Loucy (cell line): ENCODE results near the gene CDK13.

ENCODE experiments used
- H2AFZ ChIP-seq: fragments of 200-600 bp; sonication (generic); 2 replicates; pipeline ENCODE4 v1.6.0; 2016; ENCODE audit warnings: antibody characterized with exemption, mild to moderate bottlenecking, low read length, moderate library complexity
- H3F3A ChIP-seq: fragments of 200-600 bp; 2 replicates; pipeline ENCODE4 v1.6.0; 2016; ENCODE audit warnings: antibody characterized with exemption, low read depth, mild to moderate bottlenecking
- H3K27me3 ChIP-seq: fragments of 200-600 bp; sonication (generic); 2 replicates; pipeline ENCODE4 v1.6.1; 2014; ENCODE audit warnings: low read length, mild to moderate bottlenecking; ENCODE audit not compliant: insufficient read depth, poor library complexity, severe bottlenecking
- H3K36me3 ChIP-seq: fragments of 200-600 bp; sonication (generic); 2 replicates; pipeline ENCODE4 v1.6.1; 2016; ENCODE audit warnings: low read length; ENCODE audit not compliant: insufficient read depth
- H3K4me1 ChIP-seq: fragments of 200-600 bp; sonication (generic); 2 replicates; pipeline ENCODE4 v1.5.1; 2014; ENCODE audit warnings: low read length, mild to moderate bottlenecking; ENCODE audit not compliant: insufficient read depth, poor library complexity, severe bottlenecking
- H3K4me2 ChIP-seq: fragments of 200-600 bp; sonication (generic); 2 replicates; pipeline ENCODE4 v1.6.0; 2014; ENCODE audit warnings: antibody characterized with exemption, low read length, low read depth, mild to moderate bottlenecking; ENCODE audit not compliant: poor library complexity, severe bottlenecking
- H3K4me3 ChIP-seq: fragments of 200-600 bp; sonication (generic); 2 replicates; pipeline ENCODE4 v1.5.1; 2014; ENCODE audit warnings: low read length, mild to moderate bottlenecking, mixed read lengths; ENCODE audit not compliant: poor library complexity, severe bottlenecking
- H3K79me2 ChIP-seq: fragments of 200-600 bp; sonication (generic); 2 replicates; pipeline ENCODE4 v1.6.1; 2014; ENCODE audit warnings: low read length; ENCODE audit not compliant: insufficient read depth
- H3K9ac ChIP-seq: fragments of 200-600 bp; sonication (generic); 2 replicates; pipeline ENCODE4 v1.6.0; 2014; ENCODE audit warnings: mild to moderate bottlenecking, low read depth, low read length, moderate library complexity; ENCODE audit not compliant: poor library complexity, severe bottlenecking
- H3K9me2 ChIP-seq: fragments of 200-600 bp; sonication (generic); replicated peaks from 2 replicates; pipeline ENCODE4 v1.6.1; 2016; ENCODE audit warnings: low read depth, low read length, mixed read lengths
- H3K9me3 ChIP-seq: fragments of 200-600 bp; sonication (generic); 2 replicates; pipeline ENCODE4 v1.6.1; 2014; ENCODE audit warnings: mild to moderate bottlenecking, antibody characterized with exemption, low read length, low read depth; ENCODE audit not compliant: insufficient read depth
- H4K20me1 ChIP-seq: fragments of 200-600 bp; sonication (generic); 2 replicates; pipeline ENCODE4 v1.6.0; 2014; ENCODE audit warnings: antibody characterized with exemption, low read length, mild to moderate bottlenecking; ENCODE audit not compliant: insufficient read depth, poor library complexity, severe bottlenecking
- EZH2phosphoT487 ChIP-seq: fragments of 200-600 bp; IDR thresholded peaks from 2 replicates; pipeline ENCODE4 v1.6.1; 2018; ENCODE audit warnings: antibody characterized with exemption, mild to moderate bottlenecking, moderate library complexity, borderline replicate concordance
- TF ChIP-seq, protein P1 (sequence below): fragments of 200-600 bp; sonication (generic); conservative IDR thresholded peaks from 2 replicates; pipeline ENCODE4 v1.5.1; 2014; ENCODE audit warnings: mild to moderate bottlenecking, antibody characterized with exemption, low read length

The CDK13 gene

GRCh38 chr7:40019558-40019957 lies 69.5 kb downstream of the CDK13 start:
- H3K9me2 ChIP-seq = no peaks in the 10 kb centered on the region
- no peak overlapping the region for H3K4me3 ChIP-seq
- no peaks in the 10 kb centered on the region for H4K20me1 ChIP-seq
- H3K27me3 ChIP-seq = no peaks in the 10 kb centered on the region
- H3K79me2 ChIP-seq = no peaks in the 10 kb centered on the region
- H3K9ac ChIP-seq = no peak overlapping the region
- no peak overlapping the region for H2AFZ ChIP-seq
- peaks cover 20% of the 10 kb centered on the region; the same call in 1 of the 2 replicates for H3K36me3 ChIP-seq
- H3K4me1 ChIP-seq = peaks cover 17% of the 10 kb centered on the region
- no peak overlapping the region for H3K4me2 ChIP-seq
- H3F3A ChIP-seq = no peaks in the 10 kb centered on the region; the same call in 1 of the 2 replicates
- no peaks in the 10 kb centered on the region for H3K9me3 ChIP-seq
- TF ChIP-seq, protein P1, sequence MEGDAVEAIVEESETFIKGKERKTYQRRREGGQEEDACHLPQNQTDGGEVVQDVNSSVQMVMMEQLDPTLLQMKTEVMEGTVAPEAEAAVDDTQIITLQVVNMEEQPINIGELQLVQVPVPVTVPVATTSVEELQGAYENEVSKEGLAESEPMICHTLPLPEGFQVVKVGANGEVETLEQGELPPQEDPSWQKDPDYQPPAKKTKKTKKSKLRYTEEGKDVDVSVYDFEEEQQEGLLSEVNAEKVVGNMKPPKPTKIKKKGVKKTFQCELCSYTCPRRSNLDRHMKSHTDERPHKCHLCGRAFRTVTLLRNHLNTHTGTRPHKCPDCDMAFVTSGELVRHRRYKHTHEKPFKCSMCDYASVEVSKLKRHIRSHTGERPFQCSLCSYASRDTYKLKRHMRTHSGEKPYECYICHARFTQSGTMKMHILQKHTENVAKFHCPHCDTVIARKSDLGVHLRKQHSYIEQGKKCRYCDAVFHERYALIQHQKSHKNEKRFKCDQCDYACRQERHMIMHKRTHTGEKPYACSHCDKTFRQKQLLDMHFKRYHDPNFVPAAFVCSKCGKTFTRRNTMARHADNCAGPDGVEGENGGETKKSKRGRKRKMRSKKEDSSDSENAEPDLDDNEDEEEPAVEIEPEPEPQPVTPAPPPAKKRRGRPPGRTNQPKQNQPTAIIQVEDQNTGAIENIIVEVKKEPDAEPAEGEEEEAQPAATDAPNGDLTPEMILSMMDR = no peak
- no peak for TF ChIP-seq EZH2phosphoT487

- peaks cover 21% of the 10 kb centered on the region; the same call in 1 of the 2 replicates for H3K36me3 ChIP-seq
- H3F3A ChIP-seq = no peaks in the 10 kb centered on the region
- H3K4me1 ChIP-seq = peaks cover 6% of the 10 kb centered on the region
- H3K4me3 ChIP-seq = no peak overlapping the region
- H3K79me2 ChIP-seq = no peaks in the 10 kb centered on the region
- H3K9me2 ChIP-seq = no peaks in the 10 kb centered on the region
- H3K27me3 ChIP-seq = no peaks in the 10 kb centered on the region
- H2AFZ ChIP-seq = no peak overlapping the region
- H3K4me2 ChIP-seq = no peak overlapping the region
- H3K9ac ChIP-seq = no peak overlapping the region
- no peaks in the 10 kb centered on the region for H3K9me3 ChIP-seq
- H4K20me1 ChIP-seq = no peaks in the 10 kb centered on the region
- no peak for TF ChIP-seq EZH2phosphoT487
- TF ChIP-seq, protein P1 = no peak
Observed at GRCh38 chr7:40024048-40024447, 74.0 kb downstream of the CDK13 start.

DNA sequence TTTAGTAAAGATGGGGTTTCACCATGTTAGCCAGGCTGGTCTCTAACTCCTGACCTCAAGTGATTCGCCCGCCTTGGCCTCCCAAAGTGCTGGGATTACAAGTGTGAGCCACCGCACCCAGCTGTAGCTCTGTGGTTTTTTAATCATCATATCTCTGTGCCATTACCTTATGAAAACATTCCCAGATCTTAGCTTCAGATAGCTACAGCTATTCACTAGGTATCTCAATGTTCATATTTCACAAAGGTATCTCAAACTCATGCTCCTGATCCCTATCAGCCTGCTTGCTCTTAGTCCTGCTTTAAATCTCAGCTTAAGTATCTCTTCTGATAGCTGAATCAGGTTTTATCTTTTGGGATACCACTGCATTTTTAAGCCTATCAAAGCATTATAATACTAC lies 74.8 kb downstream of the CDK13 start:
- H3K9me2 ChIP-seq = no peaks in the 10 kb centered on the region

More for the DNA sequence above, 74.8 kb downstream of the CDK13 start:
- Histone ChIP-seq H3K27me3 (no peaks in the 10 kb centered on the region), H3K9ac (no peak overlapping the region), H3K4me3 (no peak overlapping the region), H2AFZ (no peak overlapping the region), H3K4me2 (no peak overlapping the region), H3K9me3 (no peaks in the 10 kb centered on the region), H3F3A (no peaks in the 10 kb centered on the region), H3K36me3 (peaks cover 14% of the 10 kb centered on the region; the same call in 1 of the 2 replicates), H4K20me1 (no peaks in the 10 kb centered on the region), H3K4me1 (peaks cover 6% of the 10 kb centered on the region), H3K79me2 (no peaks in the 10 kb centered on the region)
- TF ChIP-seq, protein P1 = no peak
- no peak for TF ChIP-seq EZH2phosphoT487
